ENCODE data around the gene GABRR1. TPM values are rescaled to one million over a fixed set of nuclear protein-coding genes. Genes with fewer than 3 reads are reported as not detected.

Gene GABRR1
- total RNA-seq, 1 donor = not detected

DNA sequence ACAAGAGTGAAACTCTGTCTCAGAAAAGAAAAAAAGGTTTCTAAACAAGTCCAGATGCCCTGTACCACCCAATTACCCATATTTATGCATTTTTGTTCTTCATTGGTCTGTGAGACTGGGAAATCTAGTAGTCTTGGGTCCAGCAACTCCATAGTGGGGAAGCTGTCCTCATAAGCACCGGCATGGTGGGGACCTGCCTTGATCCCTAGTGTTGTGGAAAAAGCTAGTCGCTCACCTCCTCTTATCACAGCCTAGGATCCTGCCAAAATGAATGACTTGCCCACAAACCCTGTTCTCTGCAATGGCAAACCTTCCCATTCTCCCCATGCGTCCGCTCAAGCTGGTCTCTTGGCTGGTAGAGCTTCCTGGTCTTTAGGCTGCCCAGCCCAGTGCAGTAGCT is 38.3 kb upstream of the GABRR1 start:
- TF ChIP-seq, protein P1, sequence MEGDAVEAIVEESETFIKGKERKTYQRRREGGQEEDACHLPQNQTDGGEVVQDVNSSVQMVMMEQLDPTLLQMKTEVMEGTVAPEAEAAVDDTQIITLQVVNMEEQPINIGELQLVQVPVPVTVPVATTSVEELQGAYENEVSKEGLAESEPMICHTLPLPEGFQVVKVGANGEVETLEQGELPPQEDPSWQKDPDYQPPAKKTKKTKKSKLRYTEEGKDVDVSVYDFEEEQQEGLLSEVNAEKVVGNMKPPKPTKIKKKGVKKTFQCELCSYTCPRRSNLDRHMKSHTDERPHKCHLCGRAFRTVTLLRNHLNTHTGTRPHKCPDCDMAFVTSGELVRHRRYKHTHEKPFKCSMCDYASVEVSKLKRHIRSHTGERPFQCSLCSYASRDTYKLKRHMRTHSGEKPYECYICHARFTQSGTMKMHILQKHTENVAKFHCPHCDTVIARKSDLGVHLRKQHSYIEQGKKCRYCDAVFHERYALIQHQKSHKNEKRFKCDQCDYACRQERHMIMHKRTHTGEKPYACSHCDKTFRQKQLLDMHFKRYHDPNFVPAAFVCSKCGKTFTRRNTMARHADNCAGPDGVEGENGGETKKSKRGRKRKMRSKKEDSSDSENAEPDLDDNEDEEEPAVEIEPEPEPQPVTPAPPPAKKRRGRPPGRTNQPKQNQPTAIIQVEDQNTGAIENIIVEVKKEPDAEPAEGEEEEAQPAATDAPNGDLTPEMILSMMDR (IDR thresholded peaks at IDR 0.05; ENCODE audit: insufficient read depth, low read length) = no peak
- H3K4me3 ChIP-seq (ENCODE audit: low read depth, low read length) = no peak overlapping the region
- DNase-seq (ENCODE audit: low read depth) = no peak

DNA sequence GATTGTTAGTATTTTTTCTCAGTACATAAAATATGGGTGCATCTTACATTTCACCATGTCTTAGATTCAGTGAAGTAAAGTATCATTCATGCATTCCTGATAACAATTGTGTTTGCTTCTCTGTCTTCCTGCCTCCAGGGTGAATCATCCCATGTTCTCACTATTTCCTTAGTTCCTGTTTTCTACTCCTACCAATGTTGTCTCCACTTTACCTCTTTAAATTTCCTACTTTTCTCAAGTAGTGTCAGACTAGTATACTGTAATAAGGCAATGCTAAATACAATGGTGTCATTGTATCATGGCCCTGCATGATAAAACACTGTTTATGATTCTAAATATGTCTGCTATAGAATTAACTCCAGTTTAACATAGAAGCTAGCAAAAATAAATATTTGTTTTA is 37.4 kb upstream of the GABRR1 start:
- DNase-seq (ENCODE audit: low read depth) = no peak
- TF ChIP-seq, protein P1 (IDR thresholded peaks at IDR 0.05; ENCODE audit: insufficient read depth, low read length) = no peak
- H3K4me3 ChIP-seq (ENCODE audit: low read depth, low read length) = no peak overlapping the region

GRCh38 chr6:89252907-89253306 is 35.7 kb upstream of the GABRR1 start:
- DNase-seq (ENCODE audit: low read depth) = no peak
- no peak overlapping the region for H3K4me3 ChIP-seq (ENCODE audit: low read depth, low read length)
- TF ChIP-seq, protein P1 (IDR thresholded peaks at IDR 0.05; ENCODE audit: insufficient read depth, low read length) = no peak

GRCh38 chr6:89251976-89252375 is 34.8 kb upstream of the GABRR1 start:
- TF ChIP-seq, protein P1 (IDR thresholded peaks at IDR 0.05; ENCODE audit: insufficient read depth, low read length) = no peak
- no peak for DNase-seq (ENCODE audit: low read depth)
- no peak overlapping the region for H3K4me3 ChIP-seq (ENCODE audit: low read depth, low read length)

GRCh38 chr6:89251170-89251569 is 34.0 kb upstream of the GABRR1 start:
- TF ChIP-seq, protein P1 (IDR thresholded peaks at IDR 0.05; ENCODE audit: insufficient read depth, low read length) = no peak
- H3K4me3 ChIP-seq (ENCODE audit: low read depth, low read length) = no peak overlapping the region
- DNase-seq (ENCODE audit: low read depth) = no peak

DNA sequence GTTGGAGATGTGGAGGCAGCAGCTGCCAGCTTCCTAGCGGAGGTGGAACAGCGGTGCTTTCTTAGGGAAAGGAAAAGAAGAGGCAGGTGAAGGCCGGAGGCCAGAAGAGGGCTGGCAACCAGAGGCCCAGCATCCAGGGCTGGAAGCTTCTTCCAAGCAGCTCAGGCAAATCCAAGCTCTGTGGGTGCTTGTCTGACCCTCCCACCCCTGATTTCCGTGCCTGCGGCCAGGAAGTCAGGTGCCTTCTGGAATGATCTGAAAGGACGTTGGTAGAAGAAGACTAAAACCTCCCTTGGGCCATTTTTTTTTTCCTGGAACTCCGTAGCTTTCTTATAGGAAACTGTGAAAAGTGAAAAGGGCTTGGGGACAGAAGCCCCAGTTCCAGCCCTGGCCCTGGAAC is 33.1 kb upstream of the GABRR1 start:
- TF ChIP-seq, protein P1 (IDR thresholded peaks at IDR 0.05; ENCODE audit: insufficient read depth, low read length) = no peak
- DNase-seq (ENCODE audit: low read depth) = no peak
- H3K4me3 ChIP-seq (ENCODE audit: low read depth, low read length) = no peak overlapping the region

DNA sequence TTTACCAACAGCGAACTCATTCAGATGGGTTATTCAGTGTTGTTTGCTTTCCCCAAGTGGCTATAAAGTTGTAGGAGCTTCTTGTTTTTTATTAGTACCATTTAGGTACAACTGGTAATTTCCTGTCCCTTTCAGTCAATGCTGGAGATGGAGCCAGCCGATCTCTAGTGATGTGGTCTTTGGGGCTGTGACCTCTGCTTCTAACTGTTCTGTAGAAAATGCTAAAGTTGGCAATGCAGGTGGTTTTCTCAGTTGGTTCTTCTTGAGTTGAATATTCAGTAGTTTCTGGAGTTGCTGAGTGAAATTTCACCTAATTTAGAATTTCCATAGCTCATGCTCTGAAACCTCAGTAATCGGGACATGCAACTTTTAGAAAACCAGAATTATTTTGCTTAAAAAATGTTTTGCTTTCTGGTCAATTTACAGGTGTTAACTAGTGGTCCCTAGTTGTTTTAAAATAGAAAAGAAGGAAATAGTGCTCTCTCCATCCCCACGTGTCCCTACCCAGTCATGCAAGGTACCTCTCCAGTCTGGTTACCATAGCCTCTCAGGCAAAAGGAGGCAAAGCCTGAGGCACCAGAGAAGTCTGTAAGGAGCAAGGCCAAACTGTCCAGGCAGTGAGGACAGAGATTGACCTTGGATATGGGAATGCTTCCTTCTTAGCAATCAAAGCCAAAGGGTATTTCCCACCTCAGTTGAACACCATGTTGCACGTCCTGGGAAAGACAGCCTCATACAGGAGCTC is 27.3 kb upstream of the GABRR1 start:
- no peak for DNase-seq (ENCODE audit: low read depth)
- TF ChIP-seq, protein P1 (IDR thresholded peaks at IDR 0.05; ENCODE audit: insufficient read depth, low read length) = no peak
- no peak overlapping the region for H3K4me3 ChIP-seq (ENCODE audit: low read depth, low read length)

Data from fibroblast of the aortic adventitia (primary cell).